ENCODE data around the gene RBM38.

GRCh38 chr20:57458400-57459160 is 67.4 kb downstream of the RBM38 start:
- TF ChIP-seq CTCF (IDR thresholded peaks at IDR 0.05; ENCODE audit: low read length) (no peak), EZH2phosphoT487 (IDR thresholded peaks at IDR 0.05; ENCODE audit: low read length) (no peak)
